Stimulated activated effector memory CD8-positive, alpha-beta T cell treated with anti-CD3 and anti-CD28 coated beads, Interleukin-12 subunit alpha, Interleukin-12 subunit beta, amount 100 ng/mL, for 72 hours (primary cell): ENCODE measurements around the gene MOCS2.

Experiments used
- ATAC-seq: fragments of 150-1000 bp; cut with Tn5 transposase; 2 replicates; pipeline ENCODE4 v1.10.0; 2021
- DNase-seq, 2 donors: peaks; one replicate each; pipeline ENCODE4 v3.0.0; 2021 to 2022; ENCODE audit warnings: low spot score in 2 of 2
- H3K27ac Mint-ChIP-seq: one replicate; pipeline ENCODE4 v1.8.0; 2022; ENCODE audit warnings: mild to moderate bottlenecking, mixed read lengths
- H3K36me3 Mint-ChIP-seq: one replicate; pipeline ENCODE4 v1.8.0; 2022; ENCODE audit warnings: mild to moderate bottlenecking, mixed read lengths
- H3K4me1 Mint-ChIP-seq: one replicate; pipeline ENCODE4 v1.8.0; 2022; ENCODE audit warnings: mixed read lengths
- H3K4me3 Mint-ChIP-seq: one replicate; pipeline ENCODE4 v1.8.0; 2022; ENCODE audit warnings: mild to moderate bottlenecking, mixed read lengths
- H3K9me3 Mint-ChIP-seq: one replicate; pipeline ENCODE4 v1.8.0; 2022; ENCODE audit warnings: mixed read lengths

The MOCS2 gene

GRCh38 chr5:53076014-53076583 lies 33.5 kb downstream of the MOCS2 start:
- H3K4me1 Mint-ChIP-seq: peaks cover 6% of the 10 kb centered on the region
- DNase-seq (no peak), ATAC-seq (no peak)
- no peaks in the 10 kb centered on the region for H3K36me3 Mint-ChIP-seq
- no peak overlapping the region for H3K27ac Mint-ChIP-seq
- no peak overlapping the region for H3K4me3 Mint-ChIP-seq
- no peaks in the 10 kb centered on the region for H3K9me3 Mint-ChIP-seq

- H3K36me3 Mint-ChIP-seq: peaks cover 7% of the 10 kb centered on the region
- no peaks in the 10 kb centered on the region for H3K9me3 Mint-ChIP-seq
- H3K4me3 Mint-ChIP-seq: no peak overlapping the region
- peaks cover 6% of the 10 kb centered on the region for H3K4me1 Mint-ChIP-seq
- H3K27ac Mint-ChIP-seq: no peak overlapping the region
- DNase-seq: no peak
- ATAC-seq: no peak
These were observed 36.2 kb downstream of the MOCS2 start for GRCh38 chr5:53073348-53073747.

- Mint-ChIP-seq H3K36me3 (peaks cover 7% of the 10 kb centered on the region), H3K4me1 (peaks cover 16% of the 10 kb centered on the region), H3K9me3 (no peaks in the 10 kb centered on the region), H3K27ac (no peak overlapping the region), H3K4me3 (no peak overlapping the region)
- ATAC-seq (no peak), DNase-seq (no peak)
These were observed 37.8 kb downstream of the MOCS2 start for GRCh38 chr5:53071738-53072137.

- DNase-seq: no peak
- H3K4me3 Mint-ChIP-seq: no peak overlapping the region
- H3K27ac Mint-ChIP-seq: no peak overlapping the region
- ATAC-seq: no peak
- no peaks in the 10 kb centered on the region for H3K9me3 Mint-ChIP-seq
- H3K36me3 Mint-ChIP-seq: peaks cover 7% of the 10 kb centered on the region
- H3K4me1 Mint-ChIP-seq: peaks cover 16% of the 10 kb centered on the region
These were observed 38.3 kb downstream of the MOCS2 start for GRCh38 chr5:53071298-53071697.

- no peaks in the 10 kb centered on the region for H3K9me3 Mint-ChIP-seq
- no peak overlapping the region for H3K4me3 Mint-ChIP-seq
- peak; percentile 42 to 75 for DNase-seq
- ATAC-seq: peak; percentile 100
- H3K36me3 Mint-ChIP-seq: peaks cover 7% of the 10 kb centered on the region
- peaks cover 16% of the 10 kb centered on the region for H3K4me1 Mint-ChIP-seq
- H3K27ac Mint-ChIP-seq: peak overlapping the region; percentile 48
These were observed 39.9 kb downstream of the MOCS2 start for GRCh38 chr5:53069626-53070025.

GRCh38 chr5:53068291-53068836 lies 41.2 kb downstream of the MOCS2 start:
- H3K36me3 Mint-ChIP-seq: peaks cover 7% of the 10 kb centered on the region
- H3K9me3 Mint-ChIP-seq: no peaks in the 10 kb centered on the region
- peaks cover 16% of the 10 kb centered on the region for H3K4me1 Mint-ChIP-seq
- no peak overlapping the region for H3K27ac Mint-ChIP-seq
- ATAC-seq (no peak), DNase-seq (no peak)
- no peak overlapping the region for H3K4me3 Mint-ChIP-seq

GRCh38 chr5:53067641-53068040 lies 41.9 kb downstream of the MOCS2 start:
- Mint-ChIP-seq H3K27ac (no peak overlapping the region), H3K9me3 (no peaks in the 10 kb centered on the region), H3K4me1 (peaks cover 16% of the 10 kb centered on the region), H3K36me3 (peaks cover 7% of the 10 kb centered on the region), H3K4me3 (no peak overlapping the region)
- ATAC-seq: no peak
- no peak for DNase-seq

GRCh38 chr5:53066088-53066487 lies 43.5 kb downstream of the MOCS2 start:
- Mint-ChIP-seq H3K27ac (no peak overlapping the region), H3K9me3 (no peaks in the 10 kb centered on the region), H3K36me3 (peaks cover 7% of the 10 kb centered on the region), H3K4me1 (peaks cover 10% of the 10 kb centered on the region), H3K4me3 (no peak overlapping the region)
- ATAC-seq: no peak
- DNase-seq: no peak

GRCh38 chr5:53063791-53064190 lies 45.8 kb downstream of the MOCS2 start:
- H3K36me3 Mint-ChIP-seq: no peaks in the 10 kb centered on the region
- peaks cover 10% of the 10 kb centered on the region for H3K4me1 Mint-ChIP-seq
- H3K9me3 Mint-ChIP-seq: no peaks in the 10 kb centered on the region
- no peak overlapping the region for H3K4me3 Mint-ChIP-seq
- DNase-seq: no peak
- no peak overlapping the region for H3K27ac Mint-ChIP-seq
- ATAC-seq: no peak

- ATAC-seq (no peak), DNase-seq (no peak)
- H3K36me3 Mint-ChIP-seq: no peaks in the 10 kb centered on the region
- no peak overlapping the region for H3K4me3 Mint-ChIP-seq
- no peak overlapping the region for H3K27ac Mint-ChIP-seq
- no peaks in the 10 kb centered on the region for H3K9me3 Mint-ChIP-seq
- H3K4me1 Mint-ChIP-seq: peaks cover 10% of the 10 kb centered on the region
These were observed 46.4 kb downstream of the MOCS2 start for GRCh38 chr5:53063176-53063575.

GRCh38 chr5:53059281-53059680 lies 50.3 kb downstream of the MOCS2 start:
- Mint-ChIP-seq H3K27ac (no peak overlapping the region), H3K9me3 (no peaks in the 10 kb centered on the region), H3K4me3 (no peak overlapping the region), H3K36me3 (no peaks in the 10 kb centered on the region), H3K4me1 (no peaks in the 10 kb centered on the region)
- ATAC-seq: no peak
- DNase-seq: no peak

GRCh38 chr5:53055365-53055764 lies 54.2 kb downstream of the MOCS2 start:
- no peaks in the 10 kb centered on the region for H3K4me1 Mint-ChIP-seq
- H3K36me3 Mint-ChIP-seq: no peaks in the 10 kb centered on the region
- H3K9me3 Mint-ChIP-seq: no peaks in the 10 kb centered on the region
- H3K4me3 Mint-ChIP-seq: no peak overlapping the region
- H3K27ac Mint-ChIP-seq: no peak overlapping the region
- DNase-seq (no peak), ATAC-seq (no peak)

GRCh38 chr5:53053364-53053763 lies 56.2 kb downstream of the MOCS2 start:
- no peaks in the 10 kb centered on the region for H3K36me3 Mint-ChIP-seq
- H3K9me3 Mint-ChIP-seq: no peaks in the 10 kb centered on the region
- no peaks in the 10 kb centered on the region for H3K4me1 Mint-ChIP-seq
- H3K27ac Mint-ChIP-seq: no peak overlapping the region
- DNase-seq: no peak
- no peak overlapping the region for H3K4me3 Mint-ChIP-seq
- ATAC-seq: no peak

GRCh38 chr5:53052499-53052898 lies 57.1 kb downstream of the MOCS2 start:
- ATAC-seq (no peak), DNase-seq (no peak)
- H3K36me3 Mint-ChIP-seq: no peaks in the 10 kb centered on the region
- H3K4me3 Mint-ChIP-seq: no peak overlapping the region
- peaks cover 5% of the 10 kb centered on the region for H3K4me1 Mint-ChIP-seq
- no peak overlapping the region for H3K27ac Mint-ChIP-seq
- H3K9me3 Mint-ChIP-seq: no peaks in the 10 kb centered on the region

- Mint-ChIP-seq H3K36me3 (no peaks in the 10 kb centered on the region), H3K4me3 (no peak overlapping the region), H3K9me3 (no peaks in the 10 kb centered on the region), H3K27ac (no peak overlapping the region), H3K4me1 (peaks cover 10% of the 10 kb centered on the region)
- DNase-seq: no peak
- peak; percentile 26 for ATAC-seq
These were observed 61.3 kb downstream of the MOCS2 start for GRCh38 chr5:53048248-53048647.
